Osteoblast (primary cell): ENCODE data around the gene HNRNPU. TPM values are rescaled to one million over a fixed set of nuclear protein-coding genes. Genes with fewer than 3 reads are reported as not detected.

ENCODE experiments used
- DNase-seq: peaks from one replicate; pipeline ENCODE4 v3.0.0; 2011; ENCODE audit warnings: low spot score, mixed read lengths; ENCODE audit not compliant: insufficient read length; ENCODE audit errors: missing footprints
- H2AFZ ChIP-seq: 2 replicates; pipeline ENCODE4 v1.6.0; 2011; ENCODE audit warnings: mild to moderate bottlenecking, low read length
- H3K27ac ChIP-seq: 2 replicates; pipeline ENCODE4 v1.5.1; 2011; ENCODE audit warnings: mild to moderate bottlenecking, low read depth, low read length, moderate library complexity
- H3K27me3 ChIP-seq: 2 replicates; pipeline ENCODE4 v1.6.0; 2012; ENCODE audit warnings: mild to moderate bottlenecking, control low read depth, inconsistent platforms, low read length, moderate library complexity; ENCODE audit not compliant: insufficient read depth
- H3K36me3 ChIP-seq: 2 replicates; pipeline ENCODE4 v1.5.1; 2011; ENCODE audit warnings: mild to moderate bottlenecking, low read length, control low read depth, moderate library complexity; ENCODE audit not compliant: insufficient read depth
- H3K4me1 ChIP-seq: 2 replicates; pipeline ENCODE4 v1.5.1; 2011; ENCODE audit warnings: mild to moderate bottlenecking, low read length, control low read depth, moderate library complexity; ENCODE audit not compliant: insufficient read depth
- H3K4me2 ChIP-seq: 2 replicates; pipeline ENCODE4 v1.6.0; 2011; ENCODE audit warnings: mild to moderate bottlenecking, low read length; ENCODE audit not compliant: insufficient read depth
- H3K4me3 ChIP-seq: fragments of 200-600 bp; sonication (generic); 3 replicates; pipeline ENCODE4 v1.5.1; 2012; ENCODE audit warnings: mild to moderate bottlenecking, low read length, inconsistent platforms; ENCODE audit not compliant: insufficient read depth
- H3K79me2 ChIP-seq: 2 replicates; pipeline ENCODE4 v1.6.0; 2012; ENCODE audit warnings: mild to moderate bottlenecking, low read length, control low read depth, inconsistent platforms; ENCODE audit not compliant: insufficient read depth
- H3K9me3 ChIP-seq: 2 replicates; pipeline ENCODE4 v1.5.1; 2011; ENCODE audit warnings: low read depth, low read length, control low read depth
- H4K20me1 ChIP-seq: 2 replicates; pipeline ENCODE4 v1.6.0; 2012; ENCODE audit warnings: mild to moderate bottlenecking, low read length, control low read depth; ENCODE audit not compliant: insufficient read depth
- total RNA-seq: library from RNA; depleted of rRNA; stranded (reverse); fragments of >200 nt; gene quantifications from 2 replicates; pipeline ENCODE4 v1.2.3, GENCODE V29; 2012
- TF ChIP-seq, protein P1 (sequence below): IDR thresholded peaks from 2 replicates; pipeline ENCODE4 v1.5.1; 2011; ENCODE audit warnings: mild to moderate bottlenecking, low read depth, low read length, moderate library complexity; ENCODE audit errors: extremely low read depth

Gene HNRNPU
- total RNA-seq, 1 donor = 240 TPM

DNA sequence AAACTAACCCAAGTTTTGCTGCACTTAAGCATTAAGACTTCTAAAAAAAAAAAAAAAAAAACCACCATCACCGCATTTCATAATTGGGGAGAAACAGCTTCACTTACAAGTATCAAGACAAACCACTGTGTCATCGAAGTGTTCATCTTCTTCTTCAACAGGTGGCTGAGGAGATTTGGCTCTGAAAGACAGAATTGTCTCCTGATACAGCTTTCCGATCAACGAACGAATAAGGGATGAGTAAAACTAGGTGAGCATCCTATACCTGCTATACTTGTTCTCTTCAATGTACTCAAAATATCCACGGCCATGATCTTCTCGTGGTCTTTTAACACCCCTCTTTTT, 2.0 kb downstream of the HNRNPU start:
- H4K20me1 ChIP-seq = peaks cover 54% of the 10 kb centered on the region
- H3K36me3 ChIP-seq = peaks cover 38% of the 10 kb centered on the region

DNA sequence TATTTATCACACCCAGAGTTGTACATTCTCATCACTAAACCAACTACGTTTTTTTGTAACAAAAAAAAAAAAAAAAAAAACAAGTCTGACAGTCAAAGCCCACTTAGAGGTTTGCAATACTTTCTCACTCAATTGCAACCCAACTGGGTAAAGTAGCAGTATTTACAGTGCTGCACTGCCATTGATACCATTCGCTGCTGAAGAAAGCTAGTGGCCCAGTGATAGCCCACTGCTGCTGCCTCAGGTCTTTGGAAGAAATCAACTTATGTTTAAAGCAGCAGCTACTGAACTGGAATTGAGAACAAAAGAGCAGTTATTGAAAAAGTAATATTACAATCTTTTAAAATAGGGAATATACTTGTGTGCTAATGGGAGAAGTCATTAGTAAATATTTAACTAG, 2.7 kb downstream of the HNRNPU start:
- Histone ChIP-seq H3K4me3 (peak overlapping the region; percentile 93), H3K36me3 (peaks cover 44% of the 10 kb centered on the region), H2AFZ (no peak overlapping the region), H3K4me2 (peak overlapping the region; percentile 90), H3K27ac (peak overlapping the region; percentile 87), H3K4me1 (peaks cover 34% of the 10 kb centered on the region), H3K79me2 (peaks cover 75% of the 10 kb centered on the region), H3K9me3 (no peaks in the 10 kb centered on the region), H4K20me1 (peaks cover 54% of the 10 kb centered on the region), H3K27me3 (no peaks in the 10 kb centered on the region)
- DNase-seq = no peak
- TF ChIP-seq, protein P1, sequence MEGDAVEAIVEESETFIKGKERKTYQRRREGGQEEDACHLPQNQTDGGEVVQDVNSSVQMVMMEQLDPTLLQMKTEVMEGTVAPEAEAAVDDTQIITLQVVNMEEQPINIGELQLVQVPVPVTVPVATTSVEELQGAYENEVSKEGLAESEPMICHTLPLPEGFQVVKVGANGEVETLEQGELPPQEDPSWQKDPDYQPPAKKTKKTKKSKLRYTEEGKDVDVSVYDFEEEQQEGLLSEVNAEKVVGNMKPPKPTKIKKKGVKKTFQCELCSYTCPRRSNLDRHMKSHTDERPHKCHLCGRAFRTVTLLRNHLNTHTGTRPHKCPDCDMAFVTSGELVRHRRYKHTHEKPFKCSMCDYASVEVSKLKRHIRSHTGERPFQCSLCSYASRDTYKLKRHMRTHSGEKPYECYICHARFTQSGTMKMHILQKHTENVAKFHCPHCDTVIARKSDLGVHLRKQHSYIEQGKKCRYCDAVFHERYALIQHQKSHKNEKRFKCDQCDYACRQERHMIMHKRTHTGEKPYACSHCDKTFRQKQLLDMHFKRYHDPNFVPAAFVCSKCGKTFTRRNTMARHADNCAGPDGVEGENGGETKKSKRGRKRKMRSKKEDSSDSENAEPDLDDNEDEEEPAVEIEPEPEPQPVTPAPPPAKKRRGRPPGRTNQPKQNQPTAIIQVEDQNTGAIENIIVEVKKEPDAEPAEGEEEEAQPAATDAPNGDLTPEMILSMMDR = no peak

More for the DNA sequence above, 2.0 kb downstream of the HNRNPU start:
- H3K27ac ChIP-seq = peak overlapping the region; percentile 87
- peaks cover 34% of the 10 kb centered on the region for H3K4me1 ChIP-seq
- TF ChIP-seq, protein P1 = no peak
- H3K79me2 ChIP-seq = peaks cover 69% of the 10 kb centered on the region
- peak; percentile 22 for DNase-seq
- H2AFZ ChIP-seq = peak overlapping the region; percentile 4
- H3K9me3 ChIP-seq = no peaks in the 10 kb centered on the region
- H3K27me3 ChIP-seq = no peaks in the 10 kb centered on the region
- peak overlapping the region; percentile 93 for H3K4me3 ChIP-seq
- H3K4me2 ChIP-seq = peak overlapping the region; percentile 90

DNA sequence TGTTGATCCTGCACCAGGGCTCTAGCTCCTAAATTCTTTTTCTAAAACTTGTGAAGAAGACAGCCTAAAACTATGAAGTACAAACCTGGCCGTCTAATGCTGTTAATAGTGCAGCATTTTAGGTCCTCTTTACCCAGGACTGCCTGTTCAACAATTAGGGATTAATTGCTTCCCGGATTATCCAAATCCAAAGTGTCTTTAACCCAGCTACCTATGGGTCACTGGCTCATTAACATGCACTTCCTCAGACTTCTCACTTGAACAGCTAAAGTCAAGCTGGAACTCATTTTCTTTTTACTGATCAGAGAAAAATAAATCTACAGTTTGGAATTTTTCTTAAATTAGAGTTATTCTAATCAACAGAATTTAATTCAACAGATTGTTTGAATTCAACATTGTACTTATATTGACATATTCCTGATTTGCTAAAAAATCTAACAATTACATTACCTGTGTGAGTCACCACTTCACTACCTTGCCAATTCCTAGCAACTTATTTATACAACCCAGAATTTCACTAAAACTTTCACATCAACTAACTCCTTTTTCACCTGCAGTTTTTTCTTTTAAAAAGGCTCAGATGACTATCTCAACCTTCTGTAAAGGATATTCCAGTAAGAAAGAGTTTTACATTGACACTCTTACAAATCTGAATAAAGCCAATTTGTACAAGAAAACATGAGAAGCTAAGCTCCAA, 3.3 kb downstream of the HNRNPU start:
- Histone ChIP-seq H3K4me2 (peak overlapping the region; percentile 90), H3K4me3 (peak overlapping the region; percentile 93), H3K4me1 (peaks cover 34% of the 10 kb centered on the region), H3K27me3 (no peaks in the 10 kb centered on the region), H2AFZ (no peak overlapping the region), H3K9me3 (no peaks in the 10 kb centered on the region), H3K79me2 (peaks cover 81% of the 10 kb centered on the region), H3K27ac (peak overlapping the region; percentile 5), H4K20me1 (peaks cover 54% of the 10 kb centered on the region), H3K36me3 (peaks cover 51% of the 10 kb centered on the region)
- TF ChIP-seq, protein P1 = no peak
- no peak for DNase-seq

DNA sequence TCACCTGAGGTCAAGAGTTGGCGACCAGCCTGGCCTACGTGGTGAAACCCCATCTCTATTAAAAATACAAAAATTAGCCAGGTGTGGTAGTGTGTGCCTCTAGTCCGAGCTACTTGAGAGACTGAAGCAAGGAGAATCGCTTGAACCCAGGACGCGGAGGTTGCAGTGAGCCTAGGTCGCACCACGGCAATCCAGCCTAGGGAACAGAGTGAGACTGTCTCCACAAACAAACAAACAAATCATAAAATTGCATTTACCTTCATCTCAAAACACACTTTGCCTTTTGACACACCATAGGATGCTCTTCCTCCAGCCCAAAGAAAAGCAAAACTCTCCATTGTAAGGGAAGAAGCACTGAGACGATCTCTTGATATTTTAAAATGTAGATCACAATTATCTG, 4.3 kb downstream of the HNRNPU start:
- DNase-seq = no peak
- peaks cover 91% of the 10 kb centered on the region for H3K79me2 ChIP-seq
- no peaks in the 10 kb centered on the region for H3K27me3 ChIP-seq
- H3K4me2 ChIP-seq = peak overlapping the region; percentile 90
- peaks cover 54% of the 10 kb centered on the region for H4K20me1 ChIP-seq
- H3K36me3 ChIP-seq = peaks cover 60% of the 10 kb centered on the region
- H3K4me3 ChIP-seq = no peak overlapping the region
- TF ChIP-seq, protein P1 = no peak
- H3K27ac ChIP-seq = peak overlapping the region; percentile 2
- H3K9me3 ChIP-seq = no peaks in the 10 kb centered on the region
- no peak overlapping the region for H2AFZ ChIP-seq
- peaks cover 26% of the 10 kb centered on the region for H3K4me1 ChIP-seq
